Heart left ventricle (tissue), 13 donors: Measurements from ENCODE around the gene OSBPL9.

Experiments used
- POLR2A ChIP-seq, 2 donors: fragments of 450-650 bp; IDR thresholded peaks; one replicate each; pipeline ENCODE4 v1.6.1; 2017; ENCODE audit warnings: antibody characterized with exemption in 2 of 2, mild to moderate bottlenecking in 2 of 2, moderate library complexity in 2 of 2
- TF ChIP-seq, protein P1 (sequence below), 12 donors: fragments of 200-600 bp; sonication (generic) in 4 of 12; IDR thresholded peaks; one replicate each; pipeline versions ENCODE4 v1.5.0 to v1.8.0; 2018 to 2022; ENCODE audit warnings: antibody characterized with exemption in 12 of 12, mild to moderate bottlenecking in 5 of 12
- donor health status: ischemic (EF 13 %, LVEDD 7.1; RV severe dilation, severe dysfunction).
- donor health status: DM: no; HTN: yes; CAD: no.
- donor health status: DM: no; HTN: no; CAD: no.
- donor health status: ischemic (EF 25% LVEDD 6.9; RV normal size, moderate dysfunction).
- donor health status: ischemic (EF 25% LVEDD 5.7; RV mildly dilated, moderate dysfunction).
- donor health status: ischemic (EF 35%, LVEDD 5.7; RV mildly dilated, moderate dysfunction).
- donor health status: nonischemic (EF 11% LVEDD 7.7; RV severe dilation, severe dysfunction).
- donor health status: DM: yes; HTN: yes; CAD: no.
- donor health status: PGD.
- donor health status: ischemic (EF 29% LVEDD 5.4; RV normal size, mild dysfunction).
- donor health status: nonischemic (EF 23%, LVEDD 6.1; RV moderate dilation, normal function).

DNA sequence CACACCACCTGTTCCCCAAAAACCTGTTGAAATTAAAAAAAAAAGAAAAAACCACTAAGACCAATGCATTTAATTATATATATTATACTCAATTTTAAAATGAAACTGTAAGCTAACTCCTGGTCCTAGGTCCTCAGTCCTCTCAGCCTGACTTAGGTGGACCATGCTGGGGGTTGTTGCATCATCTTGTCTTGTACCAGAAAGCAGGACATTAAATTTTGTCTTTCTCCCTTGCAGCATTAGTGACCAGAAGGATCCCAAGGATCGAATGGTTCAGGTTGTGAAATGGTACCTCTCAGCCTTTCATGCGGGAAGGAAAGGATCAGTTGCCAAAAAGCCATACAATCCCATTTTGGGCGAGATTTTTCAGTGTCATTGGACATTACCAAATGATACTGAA lies 164.0 kb downstream of the OSBPL9 start:
- TF ChIP-seq POLR2A (IDR thresholded peaks at IDR 0.05) = no peak
- TF ChIP-seq, protein P1, sequence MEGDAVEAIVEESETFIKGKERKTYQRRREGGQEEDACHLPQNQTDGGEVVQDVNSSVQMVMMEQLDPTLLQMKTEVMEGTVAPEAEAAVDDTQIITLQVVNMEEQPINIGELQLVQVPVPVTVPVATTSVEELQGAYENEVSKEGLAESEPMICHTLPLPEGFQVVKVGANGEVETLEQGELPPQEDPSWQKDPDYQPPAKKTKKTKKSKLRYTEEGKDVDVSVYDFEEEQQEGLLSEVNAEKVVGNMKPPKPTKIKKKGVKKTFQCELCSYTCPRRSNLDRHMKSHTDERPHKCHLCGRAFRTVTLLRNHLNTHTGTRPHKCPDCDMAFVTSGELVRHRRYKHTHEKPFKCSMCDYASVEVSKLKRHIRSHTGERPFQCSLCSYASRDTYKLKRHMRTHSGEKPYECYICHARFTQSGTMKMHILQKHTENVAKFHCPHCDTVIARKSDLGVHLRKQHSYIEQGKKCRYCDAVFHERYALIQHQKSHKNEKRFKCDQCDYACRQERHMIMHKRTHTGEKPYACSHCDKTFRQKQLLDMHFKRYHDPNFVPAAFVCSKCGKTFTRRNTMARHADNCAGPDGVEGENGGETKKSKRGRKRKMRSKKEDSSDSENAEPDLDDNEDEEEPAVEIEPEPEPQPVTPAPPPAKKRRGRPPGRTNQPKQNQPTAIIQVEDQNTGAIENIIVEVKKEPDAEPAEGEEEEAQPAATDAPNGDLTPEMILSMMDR (IDR thresholded peaks at IDR 0.05) = no peak
